GM12878 (cell line): ENCODE results near the gene ODC1. TPM values are rescaled to one million over a fixed set of nuclear protein-coding genes. Genes with fewer than 3 reads are reported as not detected.

Experiments
- ATAC-seq: fragments of 200-7000 bp; cut with Tn5 transposase; 3 replicates; pipeline ENCODE4 v1.9.1; 2020; ENCODE audit warnings: mild to moderate bottlenecking, moderate library complexity
- BruUV-seq: library from RNA; stranded (reverse); fragments of 400-500 nt; replicated peaks from 2 replicates; lab custom pipeline; 2021; lab: Mats Ljungman, UMichigan
- CTCF ChIA-PET: fragments of 300-600 bp; sonication (Branson Sonifier 250); formaldehyde crosslinking; extraction: SDS; loops from one replicate; lab custom pipeline; 2021; ENCODE audit warnings: inconsistent platforms; lab: Yijun Ruan, JAX
- POLR2A ChIA-PET: fragments of 350-600 bp; formaldehyde crosslinking; extraction: SDS; loops from one replicate; lab custom pipeline; 2021; ENCODE audit warnings: inconsistent platforms; lab: Charles Lee
- RAD21 ChIA-PET: fragments of 300-600 bp; sonication (Branson Sonifier 250); formaldehyde crosslinking; loops from one replicate; lab custom pipeline; 2023; ENCODE audit warnings: antibody characterized with exemption; ENCODE audit not compliant: unreplicated experiment; lab: Charles Lee
- SMC1A ChIA-PET: fragments of 300-600 bp; sonication (Branson Sonifier 250); formaldehyde crosslinking; loops from one replicate; lab custom pipeline; 2023; ENCODE audit not compliant: unreplicated experiment, uncharacterized antibody; lab: Charles Lee
- DNase-seq: peaks from one replicate; pipeline ENCODE4 v3.0.0-alpha.2; 2011; ENCODE audit warnings: low read depth, low spot score
- FAIRE-seq: peaks from 3 replicates; lab custom pipeline; 2011; peaks lifted over from hg19 to GRCh38; lab: Jason Lieb, UNC
- H2AFZ ChIP-seq: 2 replicates; pipeline ENCODE4 v1.6.0; 2011; ENCODE audit warnings: low read depth, low read length, control low read depth; ENCODE audit not compliant: control insufficient read depth
- H3K27ac ChIP-seq: 2 replicates; pipeline ENCODE4 v1.5.1; 2011; ENCODE audit warnings: control low read depth; ENCODE audit not compliant: control insufficient read depth, insufficient read depth
- H3K27me3 ChIP-seq, 2 experiments: replicated peaks in 1 of 2; 2 replicates each; pipeline versions ENCODE4 v1.6.0 to v1.6.1; 2011; ENCODE audit warnings: low read length in 1 of 2; ENCODE audit not compliant: control insufficient read depth in 2 of 2, insufficient read depth in 2 of 2
- H3K36me3 ChIP-seq, 2 experiments: 2 replicates each; pipeline ENCODE4 v1.5.1; 2011; ENCODE audit warnings: low read length in 1 of 2; ENCODE audit not compliant: control insufficient read depth in 2 of 2, insufficient read depth in 2 of 2
- H3K4me1 ChIP-seq: 2 replicates; pipeline ENCODE4 v1.6.1; 2011; ENCODE audit warnings: mild to moderate bottlenecking, low read length, moderate library complexity, mixed read lengths; ENCODE audit not compliant: control insufficient read depth, insufficient read depth
- H3K4me2 ChIP-seq: 2 replicates; pipeline ENCODE4 v1.6.0; 2011; ENCODE audit warnings: control low read depth; ENCODE audit not compliant: control insufficient read depth, insufficient read depth
- H3K4me3 ChIP-seq: fragments of 200-600 bp; sonication (generic); 2 replicates; pipeline ENCODE4 v1.5.1; 2016
- H3K79me2 ChIP-seq: 2 replicates; pipeline ENCODE4 v1.6.0; 2011; ENCODE audit warnings: low read length; ENCODE audit not compliant: control insufficient read depth, insufficient read depth
- H3K9ac ChIP-seq: 2 replicates; pipeline ENCODE4 v1.8.0; 2011; ENCODE audit warnings: low read length, control low read depth, mixed read lengths; ENCODE audit not compliant: control insufficient read depth, insufficient read depth
- H3K9me3 ChIP-seq: replicated peaks from 3 replicates; pipeline ENCODE4 v1.5.1; 2011; ENCODE audit warnings: mild to moderate bottlenecking, low read length; ENCODE audit not compliant: control insufficient read depth, insufficient read depth
- H4K20me1 ChIP-seq: 2 replicates; pipeline ENCODE4 v1.6.0; 2011; ENCODE audit not compliant: control insufficient read depth, insufficient read depth
- FOXM1 ChIP-seq: IDR thresholded peaks from 2 replicates; pipeline ENCODE4 v1.6.1; 2012; ENCODE audit warnings: low read depth, mild to moderate bottlenecking, inconsistent platforms, low read length, moderate library complexity
- IRF4 ChIP-seq: IDR thresholded peaks from 2 replicates; pipeline ENCODE4 v1.6.1; 2011; ENCODE audit warnings: low read depth, low read length
- NFYA ChIP-seq: IDR thresholded peaks from 2 replicates; pipeline ENCODE4 v1.6.1; 2011; ENCODE audit warnings: low read depth, mild to moderate bottlenecking, low read length, improper control_type of control experiment, borderline replicate concordance
- NRF1 ChIP-seq: conservative IDR thresholded peaks from 2 replicates; pipeline ENCODE4 v1.6.1; 2011; ENCODE audit warnings: mild to moderate bottlenecking, low read depth, low read length, improper control_type of control experiment
- PAX5 ChIP-seq: IDR thresholded peaks from 2 replicates; pipeline ENCODE4 v1.6.1; 2011; ENCODE audit warnings: low read depth, low read length, borderline replicate concordance
- POU2F2 ChIP-seq: IDR thresholded peaks from 3 replicates; pipeline ENCODE4 v1.6.1; 2011; ENCODE audit warnings: low read depth, mild to moderate bottlenecking, low read length, borderline replicate concordance
- SIX5 ChIP-seq: IDR thresholded peaks from 2 replicates; pipeline ENCODE4 v1.6.1; 2011; ENCODE audit warnings: mild to moderate bottlenecking, low read depth, low read length, moderate library complexity; ENCODE audit not compliant: severe bottlenecking
- ZNF24 ChIP-seq: fragments of 450-650 bp; IDR thresholded peaks from 2 replicates; pipeline ENCODE4 v1.6.1; 2017; ENCODE audit warnings: antibody characterized with exemption, mild to moderate bottlenecking
- ZSCAN29 ChIP-seq: fragments of 450-650 bp; IDR thresholded peaks from 2 replicates; pipeline ENCODE4 v1.6.1; 2017; ENCODE audit warnings: mild to moderate bottlenecking, moderate library complexity
- WGBS: methylation state at CpG from one replicate; pipeline ENCODE4 v1.1.6; 2016; ENCODE audit warnings: low lambda C conversion rate; ENCODE audit not compliant: insufficient replicate concordance, insufficient coverage; ENCODE audit errors: missing lambda C conversion rate; 5-methylcytosine and 5-hydroxymethylcytosine counted together
- in situ Hi-C: fragments of 300-500 bp; cut with MboI; formaldehyde crosslinking; loops from 9 replicates; pipeline ENCODE4 v1.14.3; 2018; ENCODE audit warnings: mixed read lengths
- intact Hi-C: fragments of 100-400 bp; cut with micrococcal nuclease; formaldehyde crosslinking; loops from one replicate; pipeline ENCODE4 v1.14.2; 2022; ENCODE audit not compliant: unreplicated experiment
- polyA plus RNA-seq, 11 experiments: library from polyadenylated mRNA; depleted of rRNA in 4 of 11; unstranded in 6 of 11; stranded (reverse) in 5 of 11; fragments of >200 nt; fragmentation: Nextera tagmentation in 4 of 11; fragmentation: Illumina TruSeq in 1 of 11; extraction: Ambion mirVana in 4 of 11; extraction: Trizol in 1 of 11; gene quantifications; 1 replicate in 1 of 11; 2 replicates in 10 of 11; pipeline versions ENCODE4 v1.2.1 to v1.2.3, GENCODE V29; 2011 to 2016; ENCODE audit warnings: inconsistent platforms in 2 of 11, missing spikeins in 2 of 11, low read depth in 1 of 11
- total RNA-seq, 4 experiments: library from RNA; depleted of rRNA in 3 of 4; stranded (reverse); fragments of >200 nt in 3 of 4; fragmentation: Illumina TruSeq in 1 of 4; extraction: Trizol in 1 of 4; gene quantifications; 2 replicates each; pipeline versions ENCODE4 v1.2.1 to v1.2.3, GENCODE V29; 2013 to 2021
- TF ChIP-seq, protein P1 (sequence below), 3 experiments: IDR thresholded peaks in 2 of 3; conservative IDR thresholded peaks in 1 of 3; 2 replicates each; pipeline ENCODE4 v1.5.1; 2011; ENCODE audit warnings: low read depth in 3 of 3, low read length in 3 of 3, mild to moderate bottlenecking in 3 of 3, control low read depth in 2 of 3, moderate library complexity in 2 of 3, inconsistent platforms in 1 of 3, mixed read lengths in 1 of 3; ENCODE audit not compliant: control insufficient read depth in 2 of 3, insufficient read depth in 1 of 3; ENCODE audit errors: extremely low read depth in 1 of 3
- TF ChIP-seq, protein P2 (sequence below): fragments of 450-650 bp; IDR thresholded peaks from 2 replicates; pipeline ENCODE4 v1.6.1; 2017; ENCODE audit warnings: mild to moderate bottlenecking, low read depth, inconsistent platforms; ENCODE audit not compliant: poor library complexity, severe bottlenecking
- TF ChIP-seq, protein P3 (sequence below): fragments of 450-650 bp; IDR thresholded peaks from 2 replicates; pipeline ENCODE4 v1.6.1; 2017; ENCODE audit warnings: borderline replicate concordance

Gene ODC1
- total and polyA plus RNA-seq, 10 of the 15 experiments (the other 5 are each of a cell fraction or from before 2014, with no cell fraction given): 68.5 to 441 (median 340) TPM

DNA sequence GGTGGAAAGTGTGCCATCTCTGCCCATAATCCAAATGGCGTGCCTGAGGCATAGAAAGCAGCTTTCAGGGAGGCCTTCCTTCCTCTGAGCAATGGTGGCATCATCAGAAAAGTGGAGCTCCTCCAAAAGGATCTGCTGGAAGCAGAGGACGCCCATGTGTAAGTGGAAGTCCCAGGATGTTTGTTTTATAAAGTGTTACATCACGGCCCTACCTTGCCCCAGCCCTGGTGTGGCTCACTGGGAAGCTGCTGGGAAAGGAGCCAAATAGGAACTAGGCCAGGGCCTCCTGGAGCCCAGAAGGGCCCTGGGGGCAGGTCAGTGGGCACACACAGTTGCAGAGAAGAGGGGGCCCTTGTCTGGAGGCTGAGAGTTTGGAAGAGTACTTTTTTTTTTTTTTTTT is 4.2 kb upstream of the ODC1 start:
- no peaks in the 10 kb centered on the region for H3K27me3 ChIP-seq
- DNase-seq: no peak
- ChIA-PET CTCF (interaction anchor here (1.5 kb wide), 1 partner anchor 468 kb away, joined by 3 read pairs; no protein-coding TSS in a partner anchor), SMC1A (no interaction called here), RAD21 (no interaction called here), POLR2A (no interaction called here)
- no peaks in the 10 kb centered on the region for H4K20me1 ChIP-seq
- no peaks in the 10 kb centered on the region for H3K9me3 ChIP-seq
- H3K36me3 ChIP-seq: no peaks in the 10 kb centered on the region
- no peak overlapping the region for H3K9ac ChIP-seq
- ATAC-seq: no peak
- H3K4me1 ChIP-seq: peaks cover 8% of the 10 kb centered on the region
- 92% methylated on average over 3 of the region's 3 CpGs for WGBS
- in situ Hi-C loops (no loop called here), intact Hi-C loops (no loop called here)
- TF ChIP-seq ZSCAN29 (no peak), PAX5 (no peak), ZNF24 (no peak)
- TF ChIP-seq, protein P1, sequence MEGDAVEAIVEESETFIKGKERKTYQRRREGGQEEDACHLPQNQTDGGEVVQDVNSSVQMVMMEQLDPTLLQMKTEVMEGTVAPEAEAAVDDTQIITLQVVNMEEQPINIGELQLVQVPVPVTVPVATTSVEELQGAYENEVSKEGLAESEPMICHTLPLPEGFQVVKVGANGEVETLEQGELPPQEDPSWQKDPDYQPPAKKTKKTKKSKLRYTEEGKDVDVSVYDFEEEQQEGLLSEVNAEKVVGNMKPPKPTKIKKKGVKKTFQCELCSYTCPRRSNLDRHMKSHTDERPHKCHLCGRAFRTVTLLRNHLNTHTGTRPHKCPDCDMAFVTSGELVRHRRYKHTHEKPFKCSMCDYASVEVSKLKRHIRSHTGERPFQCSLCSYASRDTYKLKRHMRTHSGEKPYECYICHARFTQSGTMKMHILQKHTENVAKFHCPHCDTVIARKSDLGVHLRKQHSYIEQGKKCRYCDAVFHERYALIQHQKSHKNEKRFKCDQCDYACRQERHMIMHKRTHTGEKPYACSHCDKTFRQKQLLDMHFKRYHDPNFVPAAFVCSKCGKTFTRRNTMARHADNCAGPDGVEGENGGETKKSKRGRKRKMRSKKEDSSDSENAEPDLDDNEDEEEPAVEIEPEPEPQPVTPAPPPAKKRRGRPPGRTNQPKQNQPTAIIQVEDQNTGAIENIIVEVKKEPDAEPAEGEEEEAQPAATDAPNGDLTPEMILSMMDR (IDR thresholded peaks at IDR 0.05 in 2 of 3, conservative IDR thresholded peaks at IDR 0.05 in 1 of 3; ENCODE audit: control insufficient read depth in 2 of 3, extremely low read depth in 1 of 3, insufficient read depth in 1 of 3, low read depth in 3 of 3, low read length in 3 of 3): no peak
- no peak overlapping the region for H3K27ac ChIP-seq
- H3K4me3 ChIP-seq: no peak overlapping the region
- H2AFZ ChIP-seq: no peak overlapping the region
- peaks cover 12% of the 10 kb centered on the region for H3K79me2 ChIP-seq
- no peak overlapping the region for H3K4me2 ChIP-seq
- no peak for FAIRE-seq
- BruUV-seq: no TSS peak

DNA sequence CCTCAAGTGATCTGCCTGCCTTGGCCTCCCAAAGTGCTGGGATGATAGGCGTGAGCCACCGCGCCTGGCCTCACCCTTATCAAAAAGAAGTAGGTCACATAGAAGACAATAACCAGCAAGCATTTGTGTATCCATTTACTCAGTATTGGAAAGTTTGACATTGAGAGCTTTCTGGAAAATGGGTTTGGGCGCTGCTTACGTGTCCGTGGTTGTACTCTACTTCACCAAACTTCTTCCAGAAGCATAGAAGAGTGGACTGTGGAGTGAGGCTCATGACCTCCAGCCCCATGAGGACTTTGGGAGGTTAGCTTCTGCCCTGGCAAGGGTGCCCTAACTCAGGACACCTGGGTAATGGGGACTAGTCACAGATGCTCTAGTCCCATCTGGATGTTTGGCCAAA is 3.7 kb upstream of the ODC1 start:
- Histone ChIP-seq H3K27ac (no peak overlapping the region), H3K4me1 (peaks cover 8% of the 10 kb centered on the region), H4K20me1 (no peaks in the 10 kb centered on the region), H3K27me3 (no peaks in the 10 kb centered on the region), H3K9me3 (no peaks in the 10 kb centered on the region), H3K36me3 (no peaks in the 10 kb centered on the region), H2AFZ (no peak overlapping the region), H3K4me2 (no peak overlapping the region), H3K79me2 (peaks cover 17% of the 10 kb centered on the region), H3K9ac (no peak overlapping the region), H3K4me3 (no peak overlapping the region)
- no peak for DNase-seq
- POLR2A ChIA-PET: no interaction called here
- ATAC-seq: no peak
- intact Hi-C loops (no loop called here), in situ Hi-C loops (no loop called here)
- SMC1A ChIA-PET: no interaction called here
- no TSS peak for BruUV-seq
- no peak for FAIRE-seq
- CTCF ChIA-PET: interaction anchor here (1.5 kb wide), 1 partner anchor 467 kb away, joined by 3 read pairs; no protein-coding TSS in a partner anchor
- WGBS: 100% methylated on average over 6 of the region's 6 CpGs
- RAD21 ChIA-PET: no interaction called here
- TF ChIP-seq FOXM1: no peak
- TF ChIP-seq, protein P2, sequence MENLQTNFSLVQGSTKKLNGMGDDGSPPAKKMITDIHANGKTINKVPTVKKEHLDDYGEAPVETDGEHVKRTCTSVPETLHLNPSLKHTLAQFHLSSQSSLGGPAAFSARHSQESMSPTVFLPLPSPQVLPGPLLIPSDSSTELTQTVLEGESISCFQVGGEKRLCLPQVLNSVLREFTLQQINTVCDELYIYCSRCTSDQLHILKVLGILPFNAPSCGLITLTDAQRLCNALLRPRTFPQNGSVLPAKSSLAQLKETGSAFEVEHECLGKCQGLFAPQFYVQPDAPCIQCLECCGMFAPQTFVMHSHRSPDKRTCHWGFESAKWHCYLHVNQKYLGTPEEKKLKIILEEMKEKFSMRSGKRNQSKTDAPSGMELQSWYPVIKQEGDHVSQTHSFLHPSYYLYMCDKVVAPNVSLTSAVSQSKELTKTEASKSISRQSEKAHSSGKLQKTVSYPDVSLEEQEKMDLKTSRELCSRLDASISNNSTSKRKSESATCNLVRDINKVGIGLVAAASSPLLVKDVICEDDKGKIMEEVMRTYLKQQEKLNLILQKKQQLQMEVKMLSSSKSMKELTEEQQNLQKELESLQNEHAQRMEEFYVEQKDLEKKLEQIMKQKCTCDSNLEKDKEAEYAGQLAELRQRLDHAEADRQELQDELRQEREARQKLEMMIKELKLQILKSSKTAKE: no peak
- TF ChIP-seq IRF4: no peak
- no peak for TF ChIP-seq POU2F2
- no peak for TF ChIP-seq NRF1
- TF ChIP-seq SIX5: no peak
- TF ChIP-seq, protein P3, sequence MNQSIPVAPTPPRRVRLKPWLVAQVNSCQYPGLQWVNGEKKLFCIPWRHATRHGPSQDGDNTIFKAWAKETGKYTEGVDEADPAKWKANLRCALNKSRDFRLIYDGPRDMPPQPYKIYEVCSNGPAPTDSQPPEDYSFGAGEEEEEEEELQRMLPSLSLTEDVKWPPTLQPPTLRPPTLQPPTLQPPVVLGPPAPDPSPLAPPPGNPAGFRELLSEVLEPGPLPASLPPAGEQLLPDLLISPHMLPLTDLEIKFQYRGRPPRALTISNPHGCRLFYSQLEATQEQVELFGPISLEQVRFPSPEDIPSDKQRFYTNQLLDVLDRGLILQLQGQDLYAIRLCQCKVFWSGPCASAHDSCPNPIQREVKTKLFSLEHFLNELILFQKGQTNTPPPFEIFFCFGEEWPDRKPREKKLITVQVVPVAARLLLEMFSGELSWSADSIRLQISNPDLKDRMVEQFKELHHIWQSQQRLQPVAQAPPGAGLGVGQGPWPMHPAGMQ: no peak
- no peak for TF ChIP-seq NFYA
